Measurements from ENCODE around the gene ULK1.
"Not testable (repeated sequence)": the region's sequence is repeated elsewhere in the genome, so short reads cannot be mapped to it uniquely, and the experiment has no call there.

- TF ChIP-seq EP300 (conservative IDR thresholded peaks at IDR 0.05; ENCODE audit: poor library complexity, severe bottlenecking); RAD21 (conservative IDR thresholded peaks at IDR 0.05); EZH2 (IDR thresholded peaks at IDR 0.05; ENCODE audit: borderline replicate concordance, insufficient read depth, low read length, poor library complexity, severe bottlenecking); POLR2AphosphoS5 (IDR thresholded peaks at IDR 0.05); SMC3 (conservative IDR thresholded peaks at IDR 0.05; ENCODE audit: poor library complexity); TAF1 (IDR thresholded peaks at IDR 0.05; ENCODE audit: low read depth); MXI1 (conservative IDR thresholded peaks at IDR 0.05; ENCODE audit: poor library complexity, severe bottlenecking): not testable (repeated sequence)
- TF ChIP-seq, protein P1, sequence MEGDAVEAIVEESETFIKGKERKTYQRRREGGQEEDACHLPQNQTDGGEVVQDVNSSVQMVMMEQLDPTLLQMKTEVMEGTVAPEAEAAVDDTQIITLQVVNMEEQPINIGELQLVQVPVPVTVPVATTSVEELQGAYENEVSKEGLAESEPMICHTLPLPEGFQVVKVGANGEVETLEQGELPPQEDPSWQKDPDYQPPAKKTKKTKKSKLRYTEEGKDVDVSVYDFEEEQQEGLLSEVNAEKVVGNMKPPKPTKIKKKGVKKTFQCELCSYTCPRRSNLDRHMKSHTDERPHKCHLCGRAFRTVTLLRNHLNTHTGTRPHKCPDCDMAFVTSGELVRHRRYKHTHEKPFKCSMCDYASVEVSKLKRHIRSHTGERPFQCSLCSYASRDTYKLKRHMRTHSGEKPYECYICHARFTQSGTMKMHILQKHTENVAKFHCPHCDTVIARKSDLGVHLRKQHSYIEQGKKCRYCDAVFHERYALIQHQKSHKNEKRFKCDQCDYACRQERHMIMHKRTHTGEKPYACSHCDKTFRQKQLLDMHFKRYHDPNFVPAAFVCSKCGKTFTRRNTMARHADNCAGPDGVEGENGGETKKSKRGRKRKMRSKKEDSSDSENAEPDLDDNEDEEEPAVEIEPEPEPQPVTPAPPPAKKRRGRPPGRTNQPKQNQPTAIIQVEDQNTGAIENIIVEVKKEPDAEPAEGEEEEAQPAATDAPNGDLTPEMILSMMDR (IDR thresholded peaks at IDR 0.05; ENCODE audit: poor library complexity, severe bottlenecking) = not testable (repeated sequence)
- TF ChIP-seq, protein P2, sequence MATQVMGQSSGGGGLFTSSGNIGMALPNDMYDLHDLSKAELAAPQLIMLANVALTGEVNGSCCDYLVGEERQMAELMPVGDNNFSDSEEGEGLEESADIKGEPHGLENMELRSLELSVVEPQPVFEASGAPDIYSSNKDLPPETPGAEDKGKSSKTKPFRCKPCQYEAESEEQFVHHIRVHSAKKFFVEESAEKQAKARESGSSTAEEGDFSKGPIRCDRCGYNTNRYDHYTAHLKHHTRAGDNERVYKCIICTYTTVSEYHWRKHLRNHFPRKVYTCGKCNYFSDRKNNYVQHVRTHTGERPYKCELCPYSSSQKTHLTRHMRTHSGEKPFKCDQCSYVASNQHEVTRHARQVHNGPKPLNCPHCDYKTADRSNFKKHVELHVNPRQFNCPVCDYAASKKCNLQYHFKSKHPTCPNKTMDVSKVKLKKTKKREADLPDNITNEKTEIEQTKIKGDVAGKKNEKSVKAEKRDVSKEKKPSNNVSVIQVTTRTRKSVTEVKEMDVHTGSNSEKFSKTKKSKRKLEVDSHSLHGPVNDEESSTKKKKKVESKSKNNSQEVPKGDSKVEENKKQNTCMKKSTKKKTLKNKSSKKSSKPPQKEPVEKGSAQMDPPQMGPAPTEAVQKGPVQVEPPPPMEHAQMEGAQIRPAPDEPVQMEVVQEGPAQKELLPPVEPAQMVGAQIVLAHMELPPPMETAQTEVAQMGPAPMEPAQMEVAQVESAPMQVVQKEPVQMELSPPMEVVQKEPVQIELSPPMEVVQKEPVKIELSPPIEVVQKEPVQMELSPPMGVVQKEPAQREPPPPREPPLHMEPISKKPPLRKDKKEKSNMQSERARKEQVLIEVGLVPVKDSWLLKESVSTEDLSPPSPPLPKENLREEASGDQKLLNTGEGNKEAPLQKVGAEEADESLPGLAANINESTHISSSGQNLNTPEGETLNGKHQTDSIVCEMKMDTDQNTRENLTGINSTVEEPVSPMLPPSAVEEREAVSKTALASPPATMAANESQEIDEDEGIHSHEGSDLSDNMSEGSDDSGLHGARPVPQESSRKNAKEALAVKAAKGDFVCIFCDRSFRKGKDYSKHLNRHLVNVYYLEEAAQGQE (IDR thresholded peaks at IDR 0.05; ENCODE audit: borderline replicate concordance) = not testable (repeated sequence)
Observed at GRCh38 chr12:131954460-131954859, 60.0 kb downstream of the ULK1 start.
